GM21526 (cell line): Measurements from ENCODE around the gene GLRX3.

ENCODE experiments used
- ATAC-seq: cut with Tn5 transposase; IDR thresholded peaks from one replicate; pipeline ENCODE4 v1.9.1; 2021; ENCODE audit warnings: moderate library complexity; ENCODE audit not compliant: unreplicated experiment, low FRiP score

Gene GLRX3

GRCh38 chr10:130137090-130137448 lies 878 bp downstream of the GLRX3 start:
- no peak for ATAC-seq

GRCh38 chr10:130137659-130138478 lies 1.7 kb downstream of the GLRX3 start:
- no peak for ATAC-seq

GRCh38 chr10:130138479-130138866 lies 2.3 kb downstream of the GLRX3 start:
- no peak for ATAC-seq

- no peak for ATAC-seq
These were observed 4.2 kb downstream of the GLRX3 start for GRCh38 chr10:130140425-130140824.

- no peak for ATAC-seq
These were observed 4.8 kb downstream of the GLRX3 start for GRCh38 chr10:130141038-130141437.

- ATAC-seq = peak; percentile 25
These were observed 5.3 kb downstream of the GLRX3 start for GRCh38 chr10:130141460-130141859.

- peak; percentile 91 for ATAC-seq
These were observed 5.7 kb downstream of the GLRX3 start for GRCh38 chr10:130141878-130142277.

- ATAC-seq = no peak
These were observed 9.9 kb downstream of the GLRX3 start for GRCh38 chr10:130146042-130146441.

- ATAC-seq = no peak
These were observed 23.1 kb downstream of the GLRX3 start for GRCh38 chr10:130159192-130159794.

GRCh38 chr10:130160775-130161174 lies 24.6 kb downstream of the GLRX3 start:
- ATAC-seq = no peak

- ATAC-seq = no peak
These were observed 25.1 kb downstream of the GLRX3 start for GRCh38 chr10:130161331-130161730.

- ATAC-seq = no peak
These were observed 31.0 kb downstream of the GLRX3 start for GRCh38 chr10:130167193-130167592.

GRCh38 chr10:130167707-130168106 lies 31.5 kb downstream of the GLRX3 start:
- no peak for ATAC-seq

GRCh38 chr10:130169136-130169859 lies 33.1 kb downstream of the GLRX3 start:
- ATAC-seq = no peak

GRCh38 chr10:130171196-130171595 lies 35.0 kb downstream of the GLRX3 start:
- no peak for ATAC-seq

GRCh38 chr10:130174328-130174727 lies 38.1 kb downstream of the GLRX3 start:
- no peak for ATAC-seq

GRCh38 chr10:130175074-130175473 lies 38.9 kb downstream of the GLRX3 start:
- no peak for ATAC-seq

- ATAC-seq = no peak
These were observed 41.1 kb downstream of the GLRX3 start for GRCh38 chr10:130177250-130177649.

- ATAC-seq = no peak
These were observed 43.4 kb downstream of the GLRX3 start for GRCh38 chr10:130179640-130180039.

GRCh38 chr10:130180416-130180815 lies 44.2 kb downstream of the GLRX3 start:
- no peak for ATAC-seq

GRCh38 chr10:130181858-130182257 lies 45.7 kb downstream of the GLRX3 start:
- ATAC-seq = no peak

GRCh38 chr10:130185591-130185990 lies 49.4 kb downstream of the GLRX3 start:
- no peak for ATAC-seq
